ENCODE measurements around the gene LINS1.

LINS1 gene, protein sequence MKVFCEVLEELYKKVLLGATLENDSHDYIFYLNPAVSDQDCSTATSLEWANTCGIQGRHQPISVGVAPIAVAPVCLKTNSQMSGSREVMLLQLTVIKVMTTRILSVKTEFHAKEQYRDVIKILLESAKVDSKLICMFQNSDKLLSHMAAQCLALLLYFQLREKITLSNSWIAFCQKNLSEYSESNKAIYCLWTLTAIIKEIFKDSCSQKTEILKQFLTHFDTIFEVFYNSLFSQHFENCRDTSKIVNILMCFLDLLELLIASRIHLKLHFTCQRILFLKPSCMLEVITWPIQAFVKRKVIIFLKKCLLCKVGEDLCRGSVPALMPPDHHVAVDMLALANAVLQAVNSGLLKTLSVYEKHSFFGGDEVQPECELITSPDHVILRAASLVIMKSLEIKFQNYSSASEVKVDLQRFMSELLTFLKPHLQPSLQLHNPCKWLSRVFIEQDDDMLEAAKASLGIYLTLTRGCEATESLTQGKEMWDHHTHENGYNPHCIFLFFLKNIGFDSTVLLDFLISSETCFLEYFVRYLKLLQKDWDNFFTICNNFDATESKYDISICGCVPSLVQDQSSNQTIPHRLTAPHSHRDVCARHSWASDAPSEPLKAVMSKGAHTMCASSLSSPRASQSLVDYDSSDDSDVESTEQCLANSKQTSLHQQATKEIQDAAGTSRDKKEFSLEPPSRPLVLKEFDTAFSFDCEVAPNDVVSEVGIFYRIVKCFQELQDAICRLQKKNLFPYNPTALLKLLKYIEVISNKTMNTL

DNA sequence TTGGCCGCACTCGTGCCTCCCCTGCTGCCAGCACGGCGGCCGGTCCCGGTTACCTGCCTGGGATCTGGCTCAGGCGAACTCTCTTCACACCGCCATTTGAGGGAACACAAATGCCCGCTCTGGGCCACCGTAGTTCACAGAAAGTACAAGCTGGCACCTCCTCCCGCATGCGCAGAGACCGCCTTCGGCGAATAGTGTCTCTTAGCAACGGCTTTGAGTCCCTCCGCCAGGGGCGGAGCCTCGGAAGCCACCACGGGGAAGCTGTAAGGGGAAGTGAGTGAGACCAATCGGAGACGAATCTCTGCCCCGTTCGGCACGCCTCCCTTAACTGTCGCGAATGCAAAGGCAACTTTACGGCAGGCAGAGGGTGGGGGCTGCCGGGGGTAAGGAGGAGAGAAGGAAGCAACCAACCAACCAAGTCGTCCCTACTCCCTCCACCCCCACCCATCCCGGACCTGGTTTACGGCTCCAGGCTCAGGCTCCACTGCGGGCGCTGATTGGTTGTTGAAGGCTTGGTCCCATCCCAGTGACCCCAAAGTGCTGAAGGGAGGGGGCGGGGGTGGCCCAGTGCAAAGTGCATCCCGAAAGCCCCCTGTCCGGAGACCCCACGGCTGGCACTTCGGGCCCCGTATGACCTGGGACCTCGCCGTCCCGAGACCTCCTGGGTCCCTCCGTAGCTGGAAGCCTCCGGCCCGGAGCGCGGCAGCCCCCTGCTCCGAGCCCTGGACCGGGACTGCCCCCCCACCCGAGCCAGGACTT is at the start of gene LINS1, which contains the start of gene ASB7:
LINS1 (minus strand) TSS at position 121 of the 759 bp plus-strand sequence. CDS start 21,342 bp downstream, outside the sequence.
ASB7 (plus strand) TSS at position 526 of the 759 bp plus-strand sequence. CDS start 9,628 bp downstream, outside the sequence.
- peak; percentile 99 for DNase-seq

DNA sequence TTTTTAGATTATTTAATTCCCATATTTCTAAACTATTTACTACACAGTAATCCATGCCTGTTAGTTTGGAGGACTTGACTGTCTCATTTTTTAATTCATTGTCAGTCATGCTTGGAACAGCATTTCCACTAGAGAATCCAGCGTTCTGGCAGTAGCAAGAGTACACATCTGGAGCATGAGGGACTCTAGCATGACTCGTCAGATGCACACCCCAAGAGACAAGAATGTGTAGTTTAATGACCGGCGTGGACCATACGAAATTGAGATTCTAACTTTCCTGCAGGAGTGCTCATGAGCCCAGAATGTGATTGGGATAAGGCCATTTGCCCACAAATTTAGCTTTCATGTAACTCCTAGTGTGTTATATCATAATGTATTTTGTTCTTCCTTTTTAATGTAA is 49.3 kb upstream of the LINS1 start:
- no peak for DNase-seq

DNA sequence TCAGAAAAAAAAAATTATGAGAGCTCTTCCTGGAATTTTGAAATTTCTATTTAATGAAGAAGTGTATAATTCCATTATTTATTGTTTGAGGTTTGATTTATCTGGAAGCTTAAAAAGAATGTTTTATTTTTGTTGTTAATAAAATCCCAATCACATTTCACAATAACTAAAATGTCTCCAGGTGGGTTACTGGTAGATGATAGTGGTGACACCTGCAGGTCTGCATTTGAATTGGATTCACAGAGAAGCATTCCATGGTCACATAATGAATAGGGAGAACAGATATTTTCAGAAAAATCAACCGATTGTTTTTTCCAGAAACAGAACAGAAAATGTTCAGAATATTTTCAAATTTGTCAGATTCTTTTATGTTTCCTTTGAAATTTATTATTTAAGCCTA is 48.7 kb upstream of the LINS1 start:
- no peak for DNase-seq

DNA sequence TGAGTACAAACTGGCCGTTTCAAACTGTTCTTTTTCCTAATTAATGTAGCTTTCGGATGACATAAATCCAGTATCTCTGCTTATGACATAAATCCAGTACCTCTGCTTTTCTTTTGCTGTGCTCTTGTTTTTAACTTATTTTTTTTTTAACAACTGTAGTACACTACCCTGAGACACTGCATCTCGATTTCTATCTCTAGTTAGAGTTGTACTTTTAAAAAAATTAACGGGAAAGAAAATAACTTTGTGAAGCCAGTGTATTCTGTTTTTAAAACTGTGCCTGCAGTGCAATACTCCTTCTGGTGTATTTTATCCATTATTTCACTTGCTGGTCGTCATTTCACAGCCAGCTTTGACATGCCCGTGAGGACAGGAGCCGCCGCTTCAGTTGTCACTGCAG is 47.0 kb upstream of the LINS1 start:
- DNase-seq, result no peak

DNA sequence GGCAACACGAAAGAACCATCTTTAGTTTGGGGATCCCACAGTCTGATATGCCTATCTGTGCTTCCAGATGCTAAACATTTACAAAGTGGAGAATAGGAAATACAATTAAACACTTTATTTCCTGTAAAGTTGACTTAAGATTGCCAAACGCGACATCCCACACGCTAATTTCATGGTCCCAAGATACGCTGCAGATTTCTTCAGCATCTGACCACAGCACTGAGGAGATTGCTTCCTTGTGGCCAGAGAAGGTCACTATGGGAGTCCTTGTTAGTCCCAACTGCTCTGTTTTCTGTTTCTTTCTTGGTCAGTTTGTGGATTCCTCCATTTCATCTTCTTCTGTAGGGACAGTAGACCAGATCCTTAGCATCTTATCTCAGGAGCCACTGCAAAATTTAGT is 43.7 kb upstream of the LINS1 start:
- no peak for DNase-seq

DNA sequence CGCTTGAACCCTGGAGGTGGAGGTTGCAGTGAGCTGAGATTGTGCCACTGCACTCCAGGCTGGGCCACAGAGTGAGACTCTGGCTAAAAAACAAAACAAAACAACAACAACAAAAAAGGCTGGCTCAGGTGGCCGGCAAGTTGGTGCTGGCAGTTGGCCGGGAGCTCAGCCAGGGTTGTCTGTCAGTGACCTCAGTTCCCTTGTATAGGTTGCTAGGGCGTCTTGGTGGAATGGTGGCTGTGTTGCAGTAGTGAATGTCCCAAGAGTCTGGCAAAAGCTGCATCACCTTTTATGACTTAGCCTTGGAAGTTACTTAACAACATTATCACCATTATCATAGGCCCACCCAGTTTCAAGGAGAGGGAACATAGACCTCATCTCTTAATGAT is 41.0 kb upstream of the LINS1 start:
- no peak for DNase-seq

DNA sequence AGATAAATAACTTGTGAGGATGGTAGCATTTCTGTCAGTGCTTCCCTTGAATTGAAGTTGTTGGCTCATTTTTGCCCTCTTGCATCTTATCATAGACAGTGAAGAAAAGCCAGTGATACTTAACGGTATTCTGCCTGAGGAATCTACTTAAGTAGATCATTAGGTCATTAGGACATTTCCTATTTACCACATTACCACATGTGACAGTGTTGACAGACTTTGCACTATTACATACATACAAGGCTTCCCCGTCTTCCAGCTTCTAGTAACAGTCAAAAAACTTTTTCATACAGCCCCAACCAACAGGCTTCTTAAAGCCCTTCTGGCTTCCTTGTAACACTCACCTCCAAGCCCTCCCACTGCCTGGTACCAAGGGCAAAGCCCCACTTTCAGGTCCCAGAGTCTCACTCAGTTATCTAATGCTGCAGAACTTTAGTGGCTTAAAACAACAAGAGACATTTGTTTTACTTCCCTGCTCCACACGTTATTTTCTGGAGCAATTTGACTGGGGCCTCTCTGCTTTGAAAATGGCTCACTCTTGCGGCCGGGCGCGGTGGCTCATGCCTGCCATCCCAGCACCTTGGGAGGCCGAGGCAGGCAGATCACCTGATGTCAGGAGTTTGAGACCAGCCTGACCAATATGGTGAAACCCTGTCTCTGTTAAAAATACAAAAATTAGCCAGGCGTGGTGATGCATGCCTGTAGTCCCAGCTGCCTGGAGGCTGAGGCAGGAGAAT is 40.4 kb upstream of the LINS1 start:
- DNase-seq, result no peak

DNA sequence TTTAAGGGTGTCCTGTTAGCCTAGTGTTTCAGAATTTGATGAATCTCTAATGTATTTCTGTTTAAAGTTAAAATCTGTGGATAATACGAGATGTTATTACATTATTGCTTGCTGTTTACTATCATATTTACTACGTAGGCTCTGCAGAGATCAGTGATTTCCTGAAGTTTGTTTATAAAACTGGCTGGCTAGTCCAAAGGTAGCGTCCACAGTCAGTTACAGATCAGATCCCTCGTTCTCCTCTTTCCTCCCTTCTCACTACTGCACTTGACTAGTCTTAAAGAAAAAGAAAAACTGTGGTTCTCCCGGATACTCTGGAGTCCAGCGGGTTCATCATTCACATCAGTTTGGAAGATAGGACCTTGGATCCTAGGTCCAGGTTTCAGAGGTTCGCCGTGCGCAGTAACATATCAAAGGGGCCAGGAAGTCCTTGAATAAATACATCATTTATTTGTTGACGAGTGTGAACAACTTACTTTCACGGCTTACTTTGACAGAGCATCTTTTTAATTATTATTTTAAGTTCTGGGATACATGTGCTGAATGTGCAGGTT is 36.3 kb upstream of the LINS1 start:
- no peak for DNase-seq

DNA sequence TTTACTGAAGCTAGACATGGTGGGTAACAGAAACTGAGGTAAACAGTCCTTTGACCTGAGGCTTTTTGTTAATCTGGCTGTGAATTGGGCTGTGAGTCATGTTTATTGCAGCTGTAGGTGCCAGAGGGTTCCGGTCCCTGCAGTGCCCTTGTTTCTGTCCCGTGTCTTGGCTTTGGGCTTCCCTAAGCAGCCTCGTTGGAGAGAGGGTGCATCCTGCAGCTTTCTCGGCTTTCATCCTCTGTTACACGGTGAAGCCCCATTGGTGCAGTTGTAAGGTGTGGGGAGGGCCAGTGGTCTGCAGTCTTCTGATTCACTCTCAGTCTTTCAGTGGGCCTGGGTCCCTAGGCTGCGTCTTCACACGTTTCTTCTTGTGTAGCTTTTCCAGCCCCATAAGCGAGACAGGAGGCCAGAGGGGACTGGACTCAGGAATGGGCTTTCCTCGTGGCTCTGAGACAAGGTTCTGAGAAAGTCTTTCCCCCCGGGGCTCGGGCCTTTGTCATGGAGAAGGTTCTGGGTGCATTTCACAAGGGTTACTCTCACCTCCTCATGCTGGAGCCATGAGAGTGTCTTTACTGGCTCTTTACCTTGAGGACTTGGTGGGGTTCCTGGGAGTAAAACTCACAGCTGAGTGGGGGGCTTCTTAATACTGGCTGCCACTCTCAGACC is 33.6 kb upstream of the LINS1 start:
- DNase-seq, result no peak

DNA sequence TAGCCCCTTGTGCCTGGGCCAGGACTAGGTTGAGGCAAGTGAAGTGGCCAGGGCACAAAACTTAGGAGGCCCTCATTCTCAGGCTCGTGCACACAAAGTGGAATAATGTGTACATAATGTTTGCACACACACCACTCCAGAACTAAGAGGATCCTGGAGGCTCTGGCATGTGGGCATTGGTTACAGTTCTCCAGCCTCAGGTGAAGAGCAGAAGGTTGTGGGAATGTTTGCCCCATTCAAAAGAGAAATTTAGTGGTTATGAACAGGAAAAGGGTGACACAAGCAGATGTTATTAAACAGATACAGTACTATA is 31.7 kb upstream of the LINS1 start:
- DNase-seq, result no peak

DNA sequence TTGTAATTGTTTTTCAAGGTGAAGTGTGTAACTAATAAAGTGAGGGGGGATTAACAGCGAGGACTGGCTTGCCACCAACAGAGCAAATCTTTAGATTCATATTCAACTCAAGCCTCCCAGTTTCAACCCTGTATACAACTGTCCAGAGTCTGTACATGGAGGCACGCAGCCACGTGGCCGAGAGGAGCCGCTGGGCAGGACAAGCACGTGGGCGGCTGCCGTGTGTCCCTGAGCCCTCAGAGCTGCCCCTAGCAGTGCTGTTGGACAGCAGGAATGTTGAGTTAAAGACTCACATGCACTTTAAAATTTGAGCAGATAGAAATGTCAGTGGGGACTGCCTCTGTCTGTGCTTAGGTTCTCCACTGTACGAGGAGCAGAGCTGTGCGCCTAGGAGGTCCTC is 29.8 kb upstream of the LINS1 start:
- DNase-seq, result no peak

DNA sequence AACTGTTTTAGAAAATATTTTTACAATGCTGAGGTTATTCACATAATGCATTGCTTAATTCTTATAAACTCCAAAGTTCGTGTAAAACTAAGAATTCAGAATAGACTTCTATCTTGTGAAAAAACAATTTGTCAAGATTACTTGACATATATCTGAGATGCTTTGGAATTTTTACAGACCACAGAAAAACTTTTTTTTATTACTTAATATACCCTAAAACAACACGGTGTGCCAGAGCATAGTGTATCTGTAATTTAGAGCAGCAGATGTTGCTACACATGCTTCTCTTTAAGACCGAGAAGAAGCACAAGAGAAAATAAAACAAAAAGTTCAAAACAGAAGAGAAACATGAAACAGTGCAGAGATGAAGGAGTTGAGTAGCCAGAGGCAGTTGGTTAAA is 26.8 kb upstream of the LINS1 start:
- DNase-seq, result no peak

DNA sequence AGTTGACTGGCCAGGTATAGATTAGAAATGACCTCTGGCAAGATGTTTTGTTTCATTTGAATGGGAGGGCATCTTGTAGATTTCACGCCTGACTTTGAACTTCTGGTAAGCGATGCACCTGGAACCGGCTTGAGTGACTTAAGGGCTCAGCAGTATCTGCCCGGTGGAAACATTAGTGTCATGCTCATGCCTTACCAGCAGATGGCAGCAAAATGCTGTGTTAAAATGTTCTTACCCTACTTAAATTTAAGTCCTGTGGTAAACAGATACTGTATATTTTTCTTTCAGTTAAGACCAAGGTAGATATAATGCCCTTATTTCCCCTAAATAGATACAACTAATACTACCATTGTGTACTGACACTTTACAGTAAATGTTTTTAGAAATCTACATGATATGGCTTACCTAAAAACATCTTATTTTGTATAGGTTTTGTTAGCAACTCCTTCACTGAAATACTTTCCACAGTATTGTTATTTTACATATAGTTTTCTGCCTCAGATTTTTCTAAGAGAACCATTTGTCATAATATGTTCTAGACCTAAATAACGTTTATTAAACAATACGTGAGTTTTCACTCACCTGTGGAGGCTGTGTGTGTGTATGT is 25.9 kb upstream of the LINS1 start:
- peak; percentile 48 for DNase-seq

DNA sequence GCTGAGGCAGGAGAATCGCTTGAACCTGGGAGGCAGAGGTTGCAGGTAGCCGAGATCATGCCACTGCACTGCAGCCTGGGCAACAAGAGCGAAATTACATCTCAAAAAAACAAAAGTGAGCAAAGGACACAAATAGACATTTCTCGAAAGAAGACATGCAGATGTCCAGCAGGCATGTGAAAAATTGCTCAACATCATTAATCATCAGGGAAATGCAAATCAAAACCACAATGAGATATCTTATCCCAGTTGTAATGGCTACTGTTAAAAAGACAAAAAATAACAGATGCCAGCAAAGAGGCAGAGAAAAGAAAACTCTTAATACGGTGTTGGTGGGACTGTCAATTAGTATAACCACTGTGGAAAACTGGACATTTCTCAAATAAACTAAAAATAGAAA is 21.3 kb upstream of the LINS1 start:
- DNase-seq, result no peak

DNA sequence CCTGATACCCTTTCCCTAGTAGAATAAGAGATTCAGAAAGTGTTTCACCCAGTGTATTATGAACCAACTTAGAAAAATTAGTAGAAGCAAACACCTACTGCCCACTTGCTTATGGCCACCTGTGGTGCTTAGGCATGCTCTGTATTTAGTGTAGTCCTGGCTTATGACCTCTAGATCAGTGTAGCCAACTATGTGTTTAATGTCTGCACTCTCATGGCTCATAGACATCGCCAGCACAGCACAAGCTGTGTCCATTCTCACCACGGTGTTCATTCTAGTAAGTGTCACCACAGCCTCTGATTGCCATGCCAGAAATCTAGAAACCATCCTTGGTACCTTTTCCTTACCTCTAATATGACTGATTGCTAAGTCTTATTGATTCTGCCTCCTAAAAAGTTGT is 14.7 kb upstream of the LINS1 start:
- no peak for DNase-seq

DNA sequence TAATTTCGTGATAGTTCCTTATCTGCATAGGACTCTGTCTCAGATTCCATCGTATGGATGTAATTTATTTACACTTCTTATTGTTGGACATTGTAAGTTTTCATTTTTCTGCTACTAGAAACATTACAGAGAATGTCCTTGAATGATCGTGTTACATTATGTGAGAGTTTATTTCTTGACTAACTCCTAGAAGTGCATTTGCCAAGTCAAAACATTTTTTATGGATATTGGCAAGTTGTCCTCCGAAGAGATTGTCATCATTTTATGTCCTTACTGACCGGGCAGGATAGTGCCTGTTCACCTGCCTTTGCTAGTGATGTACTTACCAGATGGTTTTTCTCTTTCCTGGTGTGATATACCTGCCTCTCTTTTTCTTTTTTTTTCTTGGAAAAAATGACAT is 13.8 kb upstream of the LINS1 start:
- no peak for DNase-seq

DNA sequence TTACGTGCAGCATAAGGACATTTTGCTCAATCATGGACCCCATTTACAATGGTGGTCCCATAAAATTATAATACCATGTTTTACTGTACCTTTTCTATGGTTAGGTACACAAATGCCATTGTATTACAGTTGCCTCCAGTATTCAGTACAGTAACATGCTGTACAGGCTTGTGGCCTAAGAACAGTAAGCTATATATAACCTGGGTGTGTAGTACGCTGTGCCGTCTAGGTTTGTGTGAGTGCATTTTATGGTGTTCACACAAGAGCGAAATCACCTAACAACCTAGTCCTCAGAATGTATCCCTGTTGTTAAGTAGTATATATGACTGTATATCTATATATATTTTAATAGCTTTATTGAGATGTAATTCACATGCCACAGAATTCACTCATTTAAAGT is 12.9 kb upstream of the LINS1 start:
- DNase-seq, result no peak

DNA sequence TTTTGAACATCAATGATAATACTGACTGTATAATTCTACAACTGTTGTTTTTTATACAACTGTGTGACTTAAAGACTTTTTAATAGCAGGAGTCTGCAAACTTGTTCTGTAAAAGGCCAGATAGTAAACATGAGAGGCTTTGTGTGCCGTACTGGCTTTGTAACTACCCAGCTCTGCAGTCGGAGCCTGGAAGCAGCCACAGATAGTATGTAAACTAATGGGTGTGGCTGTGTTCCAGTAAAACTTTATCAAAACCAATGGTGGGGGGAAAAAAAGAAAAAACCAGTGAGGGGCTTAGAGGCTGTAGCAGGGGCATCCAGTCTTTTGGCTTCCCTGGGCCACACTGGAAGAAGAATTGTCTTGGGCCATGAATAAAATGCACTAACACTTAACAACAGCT is 12.4 kb upstream of the LINS1 start:
- no peak for DNase-seq

DNA sequence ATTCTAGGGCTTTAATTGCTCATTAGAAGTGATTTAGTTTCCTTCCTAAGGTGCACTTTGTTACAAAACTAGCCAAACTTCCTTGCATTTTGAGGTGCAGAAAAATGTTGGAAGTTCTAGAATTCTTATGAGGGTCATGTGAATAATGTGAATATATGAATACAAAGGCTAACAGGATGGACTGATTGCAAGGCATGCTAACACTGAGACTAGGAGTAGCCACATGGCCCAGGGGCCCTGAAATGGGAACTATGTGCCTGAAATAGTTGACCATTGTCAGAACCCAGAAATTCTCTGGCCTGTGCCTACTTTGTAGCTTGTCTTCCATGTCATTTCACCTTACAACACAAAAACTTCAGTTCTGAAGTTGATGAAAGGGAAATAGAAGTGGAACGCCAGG is 11.2 kb upstream of the LINS1 start:
- no peak for DNase-seq

DNA sequence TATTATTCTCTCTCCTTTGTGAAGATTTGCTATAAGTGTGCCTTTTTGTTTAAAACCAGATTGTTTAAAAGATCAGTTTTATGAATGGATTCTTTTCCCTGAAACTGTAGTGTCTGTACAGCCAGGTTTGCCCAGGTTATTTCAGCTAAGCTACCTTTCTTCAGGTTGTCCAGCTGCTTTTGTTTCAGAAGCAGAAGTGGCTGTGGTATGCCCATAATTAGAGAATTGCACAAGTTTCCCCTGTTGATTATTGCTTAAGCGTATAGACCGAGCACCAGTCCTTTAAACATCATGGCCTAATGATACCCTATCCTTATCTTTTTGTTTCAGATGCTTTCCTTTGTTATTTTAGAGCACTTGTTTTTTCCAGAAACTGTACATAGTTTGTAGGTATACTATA is 10.6 kb upstream of the LINS1 start:
- no peak for DNase-seq

DNA sequence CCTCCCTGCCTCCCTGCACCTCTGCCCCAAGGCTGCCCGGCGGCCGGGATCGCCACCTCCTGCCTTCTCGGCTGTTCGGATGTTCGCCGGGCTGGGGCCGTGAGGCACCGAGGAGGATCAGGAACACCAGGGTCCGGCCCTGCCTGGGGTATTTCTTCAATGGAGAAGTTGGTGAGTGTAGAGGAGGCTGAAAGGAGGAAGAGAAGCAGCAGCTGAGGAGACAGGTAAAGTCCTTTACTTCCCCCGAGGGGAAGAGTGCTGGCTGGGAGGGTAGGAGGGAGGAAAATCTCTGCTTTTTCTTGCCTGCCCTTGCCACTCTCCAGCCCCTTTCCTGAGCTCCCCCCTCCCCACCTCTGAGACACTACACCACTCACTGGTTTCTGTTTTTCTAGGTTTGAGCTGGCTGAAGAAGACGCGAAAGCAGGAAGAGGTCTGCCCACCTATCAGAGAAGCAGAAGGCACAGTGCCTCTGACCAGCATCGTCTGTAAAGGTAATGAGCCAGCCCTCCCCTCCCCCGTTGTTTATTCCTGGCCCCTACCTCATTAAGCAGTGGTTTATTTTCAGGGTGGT is 924 bp upstream of the LINS1 start:
- peak; percentile 25 for DNase-seq

All from stimulated activated CD4-positive, alpha-beta T cell treated with anti-CD3 and anti-CD28 coated beads, Interleukin-4, amount 100 ng/mL, for 1 hour (primary cell).